Cardiac septum (tissue), 1 donor: ENCODE measurements around the gene FAM193A. TPM values are rescaled to one million over a fixed set of nuclear protein-coding genes. Genes with fewer than 3 reads are reported as not detected.

ENCODE experiments used
- total RNA-seq: library from RNA; stranded (reverse); fragmentation: NEBNext Ultra II Directional; extraction: Animal tissue kit (Norgen Biotek cat#: 25700); gene quantifications from one replicate; pipeline ENCODE4 v1.2.1, GENCODE V29; 2021
- donor health status: DM: no; HTN: no; CAD: no.

The FAM193A gene
- total RNA-seq, 1 donor from 2014 or later = 19.5 TPM

Other genes with a start within 250 kb of the FAM193A start
- 4.4 TPM for gene ZFYVE28, start 118.0 kb upstream of the FAM193A start, total RNA-seq
- gene CFAP99, start 117.7 kb upstream of the FAM193A start, total RNA-seq = not detected
- 29.7 TPM for gene RNF4, start 67.5 kb upstream of the FAM193A start, total RNA-seq
- gene TNIP2, start 219.7 kb downstream of the FAM193A start, total RNA-seq = 22.6 TPM